NCI-H2081 treated with DMSO at 0.1 percent for 48 hours (cell line): Measurements from ENCODE around the gene OGFRL1.

ENCODE experiments used
- DNase-seq: peaks from one replicate; lab custom pipeline; 2025; lab: John Stamatoyannopoulos, UW

OGFRL1 gene

GRCh38 chr6:71334768-71335167, 46.2 kb downstream of the OGFRL1 start:
- no peak for DNase-seq

- DNase-seq, result no peak
These were observed 46.9 kb downstream of the OGFRL1 start for GRCh38 chr6:71335544-71335943.

- DNase-seq, result no peak
These were observed 48.3 kb downstream of the OGFRL1 start for GRCh38 chr6:71336901-71337300.

- no peak for DNase-seq
These were observed 50.1 kb downstream of the OGFRL1 start for GRCh38 chr6:71338540-71339316.

GRCh38 chr6:71342772-71343171, 54.2 kb downstream of the OGFRL1 start:
- DNase-seq, result no peak

- no peak for DNase-seq
These were observed 57.1 kb downstream of the OGFRL1 start for GRCh38 chr6:71345476-71346333.

GRCh38 chr6:71346334-71346694, 57.7 kb downstream of the OGFRL1 start:
- DNase-seq, result no peak

- no peak for DNase-seq
These were observed 58.5 kb downstream of the OGFRL1 start for GRCh38 chr6:71347119-71347518.

GRCh38 chr6:71349395-71349794, 60.8 kb downstream of the OGFRL1 start:
- DNase-seq, result no peak

GRCh38 chr6:71349976-71350615, 61.5 kb downstream of the OGFRL1 start:
- no peak for DNase-seq

- no peak for DNase-seq
These were observed 62.6 kb downstream of the OGFRL1 start for GRCh38 chr6:71351190-71351589.
